Left ventricle myocardium inferior (tissue), 1 donor: Measurements from ENCODE around the gene MAPK8IP2. TPM values are rescaled to one million over a fixed set of nuclear protein-coding genes. Genes with fewer than 3 reads are reported as not detected.
"Not testable (repeated sequence)": the region's sequence is repeated elsewhere in the genome, so short reads cannot be mapped to it uniquely, and the experiment has no call there.

Source experiments
- DNase-seq: peaks from one replicate; pipeline ENCODE4 v3.0.0-alpha.2; 2020
- H3K27ac ChIP-seq: fragments of 200-600 bp; replicated peaks from 2 replicates; pipeline ENCODE4 v1.8.0; 2021
- H3K27me3 ChIP-seq: fragments of 200-600 bp; 2 replicates; pipeline ENCODE4 v1.8.0; 2021; ENCODE audit warnings: low read depth
- H3K36me3 ChIP-seq: fragments of 200-600 bp; 2 replicates; pipeline ENCODE4 v1.8.0; 2021
- H3K4me1 ChIP-seq: fragments of 200-600 bp; 2 replicates; pipeline ENCODE4 v1.8.0; 2021
- H3K4me3 ChIP-seq: fragments of 200-600 bp; 2 replicates; pipeline ENCODE4 v1.8.0; 2021; ENCODE audit warnings: mild to moderate bottlenecking, moderate library complexity
- H3K9me3 ChIP-seq: fragments of 200-600 bp; replicated peaks from 2 replicates; pipeline ENCODE4 v1.8.0; 2021
- CTCF ChIP-seq: fragments of 200-600 bp; IDR thresholded peaks from 2 replicates; pipeline ENCODE4 v1.8.0; 2021; ENCODE audit warnings: antibody characterized with exemption, mild to moderate bottlenecking, borderline replicate concordance
- intact Hi-C: fragments of 100-400 bp; cut with micrococcal nuclease; formaldehyde crosslinking; loops from one replicate; pipeline ENCODE4 v1.11.0; 2022
- total RNA-seq: library from RNA; stranded (reverse); fragmentation: NEBNext Ultra II Directional; extraction: Animal tissue kit (Norgen Biotek cat#: 25700); gene quantifications from one replicate; pipeline ENCODE4 v1.2.1, GENCODE V29; 2021
- donor health status: DM: no; HTN: yes; CAD: no; lungs with severe emphysema.

The MAPK8IP2 gene
- total RNA-seq, 1 donor from 2014 or later, result 0.33 TPM

- intact Hi-C loops, result no loop called here
- Histone ChIP-seq H3K27me3 (peaks cover 90% of the 10 kb centered on the region), H3K27ac (no peak overlapping the region), H3K36me3 (no peaks in the 10 kb centered on the region), H3K9me3 (no peaks in the 10 kb centered on the region), H3K4me3 (no peak overlapping the region), H3K4me1 (peaks cover 8% of the 10 kb centered on the region)
- no peak for DNase-seq
- no peak for TF ChIP-seq CTCF
Measured at GRCh38 chr22:50606165-50606945, 5.8 kb downstream of the MAPK8IP2 start.

- H3K4me3 ChIP-seq, result no peak overlapping the region
- intact Hi-C loops, result no loop called here
- H3K27ac ChIP-seq, result no peak overlapping the region
- no peaks in the 10 kb centered on the region for H3K36me3 ChIP-seq
- H3K9me3 ChIP-seq, result no peaks in the 10 kb centered on the region
- H3K4me1 ChIP-seq, result peaks cover 6% of the 10 kb centered on the region
- H3K27me3 ChIP-seq, result peaks cover 88% of the 10 kb centered on the region
- DNase-seq, result no peak
- TF ChIP-seq CTCF, result no peak
Measured at GRCh38 chr22:50606946-50607658, 6.5 kb downstream of the MAPK8IP2 start.

- peaks cover 6% of the 10 kb centered on the region for H3K4me1 ChIP-seq
- H3K9me3 ChIP-seq, result no peaks in the 10 kb centered on the region
- TF ChIP-seq CTCF, result no peak
- no peaks in the 10 kb centered on the region for H3K36me3 ChIP-seq
- no peak overlapping the region for H3K27ac ChIP-seq
- intact Hi-C loops, result no loop called here
- no peak overlapping the region for H3K4me3 ChIP-seq
- DNase-seq, result no peak
- H3K27me3 ChIP-seq, result peaks cover 87% of the 10 kb centered on the region
Measured at GRCh38 chr22:50607659-50608020, 7.0 kb downstream of the MAPK8IP2 start.

GRCh38 chr22:50608058-50608840 is 7.7 kb downstream of the MAPK8IP2 start:
- intact Hi-C loops, H3K4me1 ChIP-seq, H3K9me3 ChIP-seq, H3K36me3 ChIP-seq, H3K27ac ChIP-seq, H3K4me3 ChIP-seq, DNase-seq: not testable (repeated sequence)
- peaks cover 86% of the 10 kb centered on the region for H3K27me3 ChIP-seq

GRCh38 chr22:50608996-50609395 is 8.4 kb downstream of the MAPK8IP2 start:
- Histone ChIP-seq H3K4me1 (peaks cover 8% of the 10 kb centered on the region), H3K27me3 (peaks cover 84% of the 10 kb centered on the region), H3K9me3 (no peaks in the 10 kb centered on the region), H3K27ac (no peak overlapping the region), H3K4me3 (no peak overlapping the region), H3K36me3 (no peaks in the 10 kb centered on the region)
- no peak for DNase-seq
- intact Hi-C loops, result no loop called here
- TF ChIP-seq CTCF, result no peak
